Gastroesophageal sphincter (tissue), 4 donors: ENCODE results near the gene PRSS21. TPM values are rescaled to one million over a fixed set of nuclear protein-coding genes. Genes with fewer than 3 reads are reported as not detected.

Experiments used
- ATAC-seq: fragments of 150-250 bp; one replicate; pipeline ENCODE4 v1.9.1; 2016; ENCODE audit warnings: mild to moderate bottlenecking, moderate library complexity
- H3K27ac ChIP-seq, 4 donors: fragments of 200-600 bp; sonication (generic) in 3 of 4; 1 replicate in 3 of 4; 2 replicates in 1 of 4; pipeline ENCODE4 v1.5.1; 2016 to 2019
- H3K27me3 ChIP-seq: fragments of 200-600 bp; sonication (generic); one replicate; pipeline ENCODE4 v1.5.1; 2019
- H3K36me3 ChIP-seq, 2 donors: fragments of 200-600 bp; sonication (generic); one replicate each; pipeline ENCODE4 v1.5.1; 2019; ENCODE audit warnings: control low read depth in 1 of 2
- H3K4me1 ChIP-seq, 3 donors: fragments of 200-600 bp; sonication (generic); 1 replicate in 2 of 3; 2 replicates in 1 of 3; pipeline ENCODE4 v1.5.1; 2016 to 2019; ENCODE audit warnings: control low read depth in 2 of 3
- H3K4me3 ChIP-seq, 2 donors: fragments of 200-600 bp; sonication (generic); one replicate each; pipeline ENCODE4 v1.5.1; 2019; ENCODE audit warnings: mild to moderate bottlenecking in 1 of 2, moderate library complexity in 1 of 2
- H3K9me3 ChIP-seq, 3 donors: fragments of 200-600 bp; sonication (generic); one replicate each; pipeline ENCODE4 v1.5.1; 2017 to 2019; ENCODE audit warnings: control low read depth in 2 of 3
- EP300 ChIP-seq: sonication (generic); formaldehyde crosslinking; IDR thresholded peaks from one replicate; pipeline ENCODE4 v1.6.1; 2017; ENCODE audit warnings: antibody characterized with exemption, mild to moderate bottlenecking
- POLR2A ChIP-seq, 2 donors: fragments of 450-650 bp; IDR thresholded peaks; one replicate each; pipeline ENCODE4 v1.6.1; 2017; ENCODE audit warnings: antibody characterized with exemption in 2 of 2, mild to moderate bottlenecking in 2 of 2, moderate library complexity in 1 of 2
- POLR2AphosphoS5 ChIP-seq: sonication (generic); formaldehyde crosslinking; IDR thresholded peaks from one replicate; pipeline ENCODE4 v1.6.1; 2017; ENCODE audit warnings: antibody characterized with exemption
- WGBS, 2 donors: methylation state at CpG; one replicate each; pipeline ENCODE4 v1.1.5; 2018; ENCODE audit warnings: low coverage in 1 of 2; 5-methylcytosine and 5-hydroxymethylcytosine counted together
- total RNA-seq, 4 donors: library from RNA; depleted of rRNA; stranded (reverse); fragments of >200 nt; gene quantifications; one replicate each; pipeline ENCODE4 v1.1.0, GENCODE V29; 2016
- TF ChIP-seq, protein P1 (sequence below), 4 experiments: fragments of 200-600 bp in 2 of 4; fragments of 450-650 bp in 2 of 4; sonication (generic) in 1 of 4; IDR thresholded peaks; one replicate each; pipeline ENCODE4 v1.5.1; 2017 to 2019; ENCODE audit warnings: antibody characterized with exemption in 4 of 4, mild to moderate bottlenecking in 2 of 4, moderate library complexity in 2 of 4

PRSS21 gene
- total RNA-seq, 4 donors from 2014 or later = not detected

DNA sequence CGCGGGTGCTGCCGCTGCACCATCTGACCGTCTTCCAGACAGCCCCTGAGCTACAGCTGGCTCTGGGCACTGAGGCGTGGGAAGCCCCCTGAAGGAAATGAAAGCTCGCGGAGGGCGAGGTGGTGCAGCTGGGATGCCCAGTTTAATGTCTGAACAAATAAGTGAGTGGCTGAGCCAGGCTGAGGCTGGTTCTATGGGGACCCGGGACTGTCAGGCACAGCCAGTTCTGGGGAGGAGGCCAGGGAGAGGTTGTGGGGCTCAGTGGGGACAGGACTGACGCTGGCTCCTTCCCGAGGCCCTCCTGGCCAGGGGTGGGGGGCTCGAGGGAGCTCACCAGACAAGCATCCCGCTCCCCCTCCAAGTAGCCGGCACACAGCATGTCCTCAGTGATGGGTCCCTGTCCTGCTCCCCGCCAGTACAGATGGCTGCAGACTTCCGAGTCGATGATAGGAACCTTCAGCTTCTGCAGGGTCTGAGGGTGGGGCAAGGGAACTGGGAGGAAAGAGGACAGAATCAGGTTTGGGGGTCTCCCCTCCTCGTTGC lies 36.6 kb downstream of the PRSS21 start:
- Histone ChIP-seq H3K36me3 (no peaks in the 10 kb centered on the region), H3K27ac (no peak overlapping the region), H3K9me3 (peaks cover 0 to 18% (median 0%) of the 10 kb centered on the region in 3 donors), H3K27me3 (peaks cover 93% of the 10 kb centered on the region), H3K4me3 (no peak overlapping the region), H3K4me1 (peaks cover 0 to 10% (median 0%) of the 10 kb centered on the region in 3 donors)
- TF ChIP-seq EP300 (no peak), POLR2A (IDR thresholded peaks at IDR 0.05) (no peak), POLR2AphosphoS5 (no peak)
- ATAC-seq = no peak
- WGBS, 2 donors = 72 to 89% methylated on average over 2 to 3 of the region's 18 CpGs

DNA sequence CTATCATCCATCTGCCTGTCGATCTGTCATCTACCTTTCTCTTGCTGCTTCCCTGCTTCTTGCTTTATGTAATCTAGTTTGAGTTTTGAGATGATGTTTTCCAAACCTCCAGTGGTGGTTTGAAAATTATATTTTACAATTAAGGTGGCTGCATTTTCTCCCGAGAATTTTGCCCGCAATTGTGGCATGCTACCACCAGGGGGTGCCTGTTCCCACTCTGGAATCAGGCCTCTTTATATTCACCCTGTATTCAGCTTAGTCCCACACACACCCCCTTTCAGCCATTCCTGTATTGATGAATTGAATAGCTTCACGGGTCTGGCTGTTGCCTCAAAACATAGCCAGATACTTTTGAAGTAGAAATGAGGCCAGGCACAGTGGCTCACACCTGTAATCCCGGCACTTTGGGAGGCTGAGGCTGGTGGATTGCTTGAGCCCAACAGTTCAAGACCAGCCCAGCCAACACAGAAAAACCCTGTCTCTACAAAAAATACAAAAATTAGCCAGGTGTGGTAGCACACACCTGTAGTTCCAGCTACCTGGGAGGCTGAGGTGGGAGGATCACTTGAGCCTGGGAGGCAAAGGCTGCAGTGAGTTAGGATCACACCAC lies 37.8 kb downstream of the PRSS21 start:
- H3K27me3 ChIP-seq = peaks cover 93% of the 10 kb centered on the region
- H3K27ac ChIP-seq = no peak overlapping the region
- no peak overlapping the region for H3K4me3 ChIP-seq
- 32 to 48% methylated on average over 3 to 4 of the region's 5 CpGs for WGBS, 2 donors
- TF ChIP-seq POLR2A (IDR thresholded peaks at IDR 0.05) (no peak), POLR2AphosphoS5 (no peak), EP300 (no peak)
- TF ChIP-seq, protein P1, sequence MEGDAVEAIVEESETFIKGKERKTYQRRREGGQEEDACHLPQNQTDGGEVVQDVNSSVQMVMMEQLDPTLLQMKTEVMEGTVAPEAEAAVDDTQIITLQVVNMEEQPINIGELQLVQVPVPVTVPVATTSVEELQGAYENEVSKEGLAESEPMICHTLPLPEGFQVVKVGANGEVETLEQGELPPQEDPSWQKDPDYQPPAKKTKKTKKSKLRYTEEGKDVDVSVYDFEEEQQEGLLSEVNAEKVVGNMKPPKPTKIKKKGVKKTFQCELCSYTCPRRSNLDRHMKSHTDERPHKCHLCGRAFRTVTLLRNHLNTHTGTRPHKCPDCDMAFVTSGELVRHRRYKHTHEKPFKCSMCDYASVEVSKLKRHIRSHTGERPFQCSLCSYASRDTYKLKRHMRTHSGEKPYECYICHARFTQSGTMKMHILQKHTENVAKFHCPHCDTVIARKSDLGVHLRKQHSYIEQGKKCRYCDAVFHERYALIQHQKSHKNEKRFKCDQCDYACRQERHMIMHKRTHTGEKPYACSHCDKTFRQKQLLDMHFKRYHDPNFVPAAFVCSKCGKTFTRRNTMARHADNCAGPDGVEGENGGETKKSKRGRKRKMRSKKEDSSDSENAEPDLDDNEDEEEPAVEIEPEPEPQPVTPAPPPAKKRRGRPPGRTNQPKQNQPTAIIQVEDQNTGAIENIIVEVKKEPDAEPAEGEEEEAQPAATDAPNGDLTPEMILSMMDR (IDR thresholded peaks at IDR 0.05) = no peak
- H3K36me3 ChIP-seq = no peaks in the 10 kb centered on the region
- ATAC-seq = no peak
- peaks cover 0 to 18% (median 0%) of the 10 kb centered on the region in 3 donors for H3K9me3 ChIP-seq
- peaks cover 0 to 10% (median 0%) of the 10 kb centered on the region in 3 donors for H3K4me1 ChIP-seq

DNA sequence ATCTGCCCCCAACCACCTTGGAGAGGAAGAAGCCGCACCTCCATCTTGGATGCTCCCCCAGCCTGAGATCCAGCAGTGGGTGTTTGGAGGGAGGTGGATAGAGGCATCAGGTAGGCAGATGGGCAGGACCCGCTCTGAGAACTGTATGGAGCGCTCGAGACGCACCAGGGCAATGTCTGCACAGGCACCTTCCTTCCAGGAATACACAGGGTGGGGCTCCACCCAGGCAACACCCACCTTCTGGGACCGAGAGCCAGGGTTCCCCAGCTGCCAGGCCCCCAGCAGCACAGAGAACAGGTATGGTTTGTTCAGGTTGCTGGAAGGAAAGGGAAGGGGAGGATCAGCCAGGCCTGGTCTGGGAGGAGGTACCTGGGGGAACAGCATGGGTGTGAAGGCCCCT lies 38.5 kb downstream of the PRSS21 start:
- H3K4me1 ChIP-seq = peaks cover 0 to 10% (median 0%) of the 10 kb centered on the region in 3 donors
- TF ChIP-seq EP300 = no peak
- TF ChIP-seq, protein P1 (IDR thresholded peaks at IDR 0.05) = no peak
- no peak for TF ChIP-seq POLR2A (IDR thresholded peaks at IDR 0.05)
- no peak for TF ChIP-seq POLR2AphosphoS5
- ATAC-seq = no peak
- H3K9me3 ChIP-seq = peaks cover 0 to 25% (median 0%) of the 10 kb centered on the region in 3 donors
- peaks cover 93% of the 10 kb centered on the region for H3K27me3 ChIP-seq
- no peaks in the 10 kb centered on the region for H3K36me3 ChIP-seq
- WGBS, 2 donors = no CpG with 5 or more reads among the region's 6 CpGs
- no peak overlapping the region for H3K27ac ChIP-seq
- no peak overlapping the region for H3K4me3 ChIP-seq

DNA sequence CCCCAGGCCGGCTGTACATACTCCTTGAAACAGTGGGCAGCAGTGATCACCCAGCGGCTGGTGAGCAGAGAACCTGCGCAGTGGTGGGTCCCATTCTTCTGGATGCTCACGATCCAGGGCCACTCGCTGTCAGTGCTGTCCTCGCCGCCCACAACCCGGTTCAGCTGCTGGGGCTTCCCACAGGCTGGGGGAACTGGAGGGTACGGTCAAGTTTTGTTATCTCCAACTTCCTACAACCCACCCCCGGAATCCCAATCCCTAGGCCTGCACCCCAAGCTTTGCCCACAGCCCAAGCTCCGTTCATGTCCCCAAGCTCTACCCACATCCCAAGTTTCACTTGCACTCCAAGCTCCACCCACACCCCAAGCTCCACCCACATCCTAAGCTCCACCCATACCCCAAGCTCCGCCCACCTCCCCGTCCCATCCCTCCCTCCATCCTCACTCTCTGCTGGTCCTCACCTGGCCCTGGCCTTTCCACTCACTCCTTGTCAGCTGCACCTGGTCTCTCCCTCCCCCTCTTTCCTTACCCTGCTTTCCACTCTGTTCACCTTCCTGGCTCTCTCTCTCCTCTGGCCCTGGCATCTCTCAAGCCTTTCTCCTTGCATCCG lies 39.1 kb downstream of the PRSS21 start:
- no peak for ATAC-seq
- Histone ChIP-seq H3K9me3 (peaks cover 0 to 31% (median 0%) of the 10 kb centered on the region in 3 donors), H3K27me3 (peaks cover 92% of the 10 kb centered on the region), H3K36me3 (no peaks in the 10 kb centered on the region), H3K4me3 (no peak overlapping the region), H3K27ac (no peak overlapping the region), H3K4me1 (peaks cover 0 to 10% (median 0%) of the 10 kb centered on the region in 3 donors)
- 50 to 76% methylated on average over 2 to 13 of the region's 14 CpGs for WGBS, 2 donors
- TF ChIP-seq, protein P1 (IDR thresholded peaks at IDR 0.05) = no peak
- TF ChIP-seq EP300 (no peak), POLR2A (IDR thresholded peaks at IDR 0.05) (no peak), POLR2AphosphoS5 (no peak)

DNA sequence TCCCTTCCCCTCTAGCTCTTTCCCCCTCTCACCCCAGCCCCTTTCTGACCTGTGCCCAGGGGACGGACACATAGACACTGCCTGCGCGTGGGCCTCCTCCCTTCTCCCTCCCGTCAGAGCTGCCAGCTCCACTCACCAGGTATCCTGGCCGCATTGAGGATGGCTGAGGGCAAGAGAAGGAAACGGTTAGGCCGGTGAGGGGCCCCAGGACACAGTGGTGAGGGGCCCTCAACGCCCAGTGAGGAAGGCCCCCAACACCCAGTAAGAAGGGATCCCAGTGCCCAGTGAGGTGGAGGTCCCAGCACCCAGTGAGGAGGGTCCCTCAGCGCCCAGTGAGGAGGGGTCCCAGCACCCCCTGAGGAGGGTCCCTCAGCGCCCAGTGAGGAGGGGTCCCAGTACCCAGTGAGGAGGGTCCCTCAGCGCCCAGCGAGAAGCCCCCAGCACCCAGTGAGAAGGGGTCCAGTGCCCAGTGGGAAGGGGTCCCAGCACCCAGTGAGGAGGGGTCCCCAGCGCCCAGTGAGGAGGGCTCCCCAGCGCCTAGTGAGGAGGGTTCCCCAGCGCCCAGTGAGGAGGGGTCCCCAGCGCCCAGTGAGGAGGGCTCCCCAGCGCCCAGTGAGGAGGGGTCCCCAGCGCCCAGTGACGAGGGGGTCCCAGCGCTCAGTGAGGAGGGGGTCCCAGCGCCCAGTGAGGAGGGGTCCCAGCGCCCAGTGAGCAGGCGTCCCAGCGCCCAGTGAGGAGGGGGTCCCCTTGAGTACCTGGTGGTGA lies 39.8 kb downstream of the PRSS21 start:
- no peaks in the 10 kb centered on the region for H3K36me3 ChIP-seq
- no CpG with 5 or more reads among the region's 24 CpGs for WGBS, 2 donors

More for the DNA sequence above, 39.8 kb downstream of the PRSS21 start:
- Histone ChIP-seq H3K4me3 (no peak overlapping the region), H3K27me3 (peaks cover 94% of the 10 kb centered on the region), H3K27ac (no peak overlapping the region), H3K4me1 (peaks cover 0 to 10% (median 0%) of the 10 kb centered on the region in 3 donors), H3K9me3 (peaks cover 0 to 32% (median 0%) of the 10 kb centered on the region in 3 donors)
- ATAC-seq = no peak
- TF ChIP-seq POLR2A (IDR thresholded peaks at IDR 0.05) (no peak), EP300 (no peak), POLR2AphosphoS5 (no peak)
- TF ChIP-seq, protein P1 (IDR thresholded peaks at IDR 0.05) = no peak
